GM21390 (cell line): ENCODE data around the gene ITGB3.

Source experiments
- ATAC-seq: cut with Tn5 transposase; IDR thresholded peaks from one replicate; pipeline ENCODE4 v1.9.1; 2021; ENCODE audit not compliant: unreplicated experiment

Gene ITGB3

DNA sequence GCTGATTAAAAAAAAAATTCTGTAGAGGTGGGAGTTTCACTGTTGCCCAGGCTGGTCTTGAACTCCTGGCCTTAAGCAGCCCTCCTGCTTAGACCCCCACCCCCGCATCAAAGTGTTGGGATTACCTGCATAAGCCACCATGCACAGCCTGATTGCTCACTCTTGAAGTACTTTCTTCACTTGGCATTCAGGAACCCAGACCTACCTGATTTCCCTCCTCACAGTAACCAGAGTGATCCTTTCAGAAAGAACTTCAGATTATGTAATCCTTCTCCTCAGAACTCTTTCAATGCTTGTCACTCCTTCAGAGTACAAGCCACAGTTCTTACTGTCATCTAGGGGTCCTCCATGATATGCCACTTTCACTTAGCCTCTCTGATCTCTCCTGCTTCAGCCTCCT, 71.5 kb downstream of the ITGB3 start:
- ATAC-seq = no peak

DNA sequence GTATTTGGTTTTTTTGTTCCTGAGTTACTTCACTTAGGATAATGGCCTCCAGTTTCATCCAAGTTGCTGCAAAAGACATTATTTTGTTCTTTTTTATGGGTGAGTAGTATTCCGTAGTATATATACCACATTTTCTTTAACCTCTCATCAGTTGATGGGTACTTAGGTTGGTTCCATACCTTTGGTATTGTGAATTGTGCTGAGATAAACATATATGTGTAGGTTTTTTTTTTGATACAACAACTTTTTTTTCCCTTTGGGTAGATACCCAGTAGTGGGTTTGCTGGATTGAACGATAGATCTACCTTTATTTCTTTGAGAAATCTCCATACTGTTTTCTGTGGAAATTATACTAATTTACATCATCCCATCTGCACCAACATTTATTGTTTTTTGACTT, 76.9 kb downstream of the ITGB3 start:
- ATAC-seq = no peak

- ATAC-seq = no peak
Measured at GRCh38 chr17:47332287-47332686, 78.7 kb downstream of the ITGB3 start.

DNA sequence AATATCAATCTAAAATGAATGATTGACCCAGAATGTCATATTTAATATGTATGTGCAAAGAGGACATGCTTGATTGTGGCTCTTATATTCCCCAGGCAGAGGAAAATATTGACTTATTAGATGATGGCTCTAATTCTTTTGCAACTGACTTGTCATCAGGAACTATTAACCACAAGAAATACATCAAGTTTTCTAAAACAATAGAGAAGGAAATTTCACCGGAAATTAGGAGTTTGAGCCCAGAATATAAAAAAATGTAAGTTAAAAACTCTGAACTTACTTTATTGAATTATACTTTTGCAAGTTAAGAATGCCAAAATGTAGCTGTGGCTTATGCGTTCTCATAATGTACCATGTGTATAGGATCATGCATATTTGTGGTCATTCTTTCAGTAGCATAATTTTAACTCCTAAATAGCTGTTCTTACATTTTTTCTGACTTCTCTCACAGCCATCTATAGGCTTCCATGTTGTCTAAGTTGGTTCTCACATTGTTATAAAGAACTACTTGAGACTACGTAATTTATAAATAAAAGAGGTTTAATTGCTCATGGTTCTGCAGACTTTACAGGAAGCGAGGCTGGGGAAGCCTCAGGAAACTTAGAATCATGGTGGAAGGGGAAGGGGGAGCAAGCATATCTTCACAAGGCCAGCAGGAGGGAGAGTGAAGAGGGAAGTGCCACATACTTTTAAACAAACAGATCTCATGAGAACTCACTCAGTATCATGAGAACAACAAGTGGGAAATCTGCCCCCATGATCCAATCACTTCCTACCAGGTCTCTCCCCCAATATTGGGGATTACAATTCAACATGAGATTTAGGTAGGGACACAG, 81.7 kb downstream of the ITGB3 start:
- no peak for ATAC-seq

- ATAC-seq = no peak
Measured at GRCh38 chr17:47338026-47338425, 84.4 kb downstream of the ITGB3 start.

DNA sequence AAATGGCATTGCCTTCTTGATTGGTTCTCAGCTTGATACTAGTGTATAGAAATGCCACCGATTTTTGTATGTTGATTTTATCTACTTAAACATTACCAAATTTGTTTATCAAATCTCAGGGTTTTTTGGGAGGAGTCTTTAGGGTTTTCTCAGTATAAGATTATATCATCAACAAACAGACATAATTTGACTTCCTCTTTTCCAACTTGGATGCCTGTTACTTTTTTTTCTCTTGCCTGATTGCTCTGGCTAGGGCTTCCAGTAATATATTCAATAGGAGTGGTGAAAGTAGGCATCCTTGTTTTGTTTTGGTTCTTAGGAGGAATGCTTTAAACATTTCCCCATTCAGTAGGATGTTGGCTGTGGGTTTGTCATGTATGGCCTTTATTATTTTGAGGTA, 99.2 kb downstream of the ITGB3 start:
- ATAC-seq = no peak

GRCh38 chr17:47358652-47359051, 105.0 kb downstream of the ITGB3 start:
- no peak for ATAC-seq
